Right cardiac atrium (tissue), 5 donors: Measurements from ENCODE around the gene SOX6. TPM values are rescaled to one million over a fixed set of nuclear protein-coding genes. Genes with fewer than 3 reads are reported as not detected.

Experiments used
- ATAC-seq, 2 donors: fragments of 200-7000 bp; cut with Tn5 transposase; one replicate each; pipeline versions ENCODE4 v1.8.0 to v1.9.1; 2020; ENCODE audit warnings: moderate library complexity in 2 of 2, mild to moderate bottlenecking in 1 of 2
- DNase-seq, 3 donors: peaks; one replicate each; pipeline ENCODE4 v3.0.0-alpha.2; 2020
- H3K27ac ChIP-seq: one replicate; pipeline ENCODE4 v1.5.1; 2013; ENCODE audit warnings: mild to moderate bottlenecking, low read length, control low read depth, moderate library complexity
- H3K27me3 ChIP-seq: one replicate; pipeline ENCODE4 v1.6.1; 2013; ENCODE audit not compliant: control insufficient read depth, insufficient read depth
- H3K4me1 ChIP-seq: one replicate; pipeline ENCODE4 v1.6.1; 2013; ENCODE audit warnings: low read length; ENCODE audit not compliant: control insufficient read depth, insufficient read depth
- H3K4me3 ChIP-seq: one replicate; pipeline ENCODE4 v1.5.1; 2013; ENCODE audit warnings: low read length, control low read depth
- H3K9me3 ChIP-seq: one replicate; pipeline ENCODE4 v1.6.1; 2013; ENCODE audit warnings: low read length; ENCODE audit not compliant: control insufficient read depth
- WGBS: extraction: QIAGEN DNeasy Blood & Tissue Kit; methylation state at CpG from one replicate; pipeline ENCODE4 v1.1.7; 2013; 5-methylcytosine and 5-hydroxymethylcytosine counted together
- intact Hi-C, 4 donors: fragments of 100-400 bp; cut with DNase I; formaldehyde crosslinking; loops; one replicate each; pipeline versions ENCODE4 v1.11.0 to v1.14.0; 2022 to 2023
- polyA plus RNA-seq: library from polyadenylated mRNA; stranded (reverse); fragments of 200-250 nt; gene quantifications from one replicate; pipeline ENCODE4 v1.2.3, GENCODE V29; 2013
- total RNA-seq, 4 donors: library from RNA; stranded (reverse); fragmentation: NEBNext Ultra II Directional; extraction: Animal tissue kit (Norgen Biotek cat#: 25700); gene quantifications; one replicate each; pipeline ENCODE4 v1.2.1, GENCODE V29; 2021
- donor health status: healthy with polysubstance abuse.
- donor health status: DM: no; HTN: yes; CAD: no.
- donor health status: DM: no; HTN: no; CAD: no.
- donor health status: DM: no; HTN: yes; CAD: no; lungs with severe emphysema.
- donor health status: DM: yes; HTN: yes; CAD: no.

The SOX6 gene
- total and polyA plus RNA-seq, 5 donors, result 3.3 to 26.7 (median 22.4) TPM

DNA sequence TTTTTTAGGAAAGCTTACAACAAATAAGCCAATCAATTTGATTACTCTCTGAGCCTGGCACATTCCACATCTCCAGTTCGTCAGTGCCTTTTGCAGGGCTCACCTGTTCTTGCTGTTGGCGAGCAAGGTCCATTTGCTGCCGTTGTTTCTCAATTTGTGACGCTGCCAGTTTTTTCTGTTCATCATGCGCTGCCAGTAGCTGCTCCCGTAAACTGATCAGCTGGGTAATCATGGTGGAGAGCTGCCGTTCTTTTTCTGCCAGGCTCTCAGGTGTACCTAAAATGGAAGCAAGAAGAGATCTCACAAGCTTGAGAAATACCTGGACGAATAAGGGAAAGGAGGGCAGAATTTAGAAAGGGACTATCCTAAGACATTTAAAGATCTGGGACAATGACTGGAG is 169.7 kb downstream of the SOX6 start:
- no peak overlapping the region for H3K4me3 ChIP-seq
- peaks cover under 1% of the 10 kb centered on the region for H3K4me1 ChIP-seq
- intact Hi-C loops, result no loop called here
- H3K27ac ChIP-seq, result no peak overlapping the region
- H3K27me3 ChIP-seq, result no peaks in the 10 kb centered on the region
- no peaks in the 10 kb centered on the region for H3K9me3 ChIP-seq
- DNase-seq (no peak), ATAC-seq (no peak)
- 96% methylated on average over 8 of the region's 8 CpGs for WGBS

DNA sequence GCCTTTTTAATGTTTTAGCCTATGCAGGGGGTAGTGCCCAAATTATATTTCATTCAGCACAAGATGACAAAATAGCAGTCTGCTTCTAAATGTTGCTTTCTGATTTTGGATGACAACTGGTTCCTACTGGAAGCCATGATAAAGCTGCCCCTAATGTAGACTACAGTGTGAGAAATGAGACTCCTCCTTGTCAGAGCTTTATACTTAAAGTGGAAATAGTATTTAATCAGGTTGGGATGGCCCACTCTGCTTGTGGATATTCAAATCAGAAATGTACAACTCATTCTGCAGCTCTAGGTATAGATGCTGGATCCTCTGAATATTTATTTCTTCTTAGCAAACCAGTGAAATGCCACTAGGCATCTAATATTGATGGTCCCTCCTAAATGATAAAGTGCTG is 171.3 kb downstream of the SOX6 start:
- Histone ChIP-seq H3K9me3 (no peaks in the 10 kb centered on the region), H3K27me3 (no peaks in the 10 kb centered on the region), H3K4me1 (no peaks in the 10 kb centered on the region), H3K27ac (no peak overlapping the region), H3K4me3 (no peak overlapping the region)
- no peak for DNase-seq
- ATAC-seq, result no peak
- intact Hi-C loops, result no loop called here

DNA sequence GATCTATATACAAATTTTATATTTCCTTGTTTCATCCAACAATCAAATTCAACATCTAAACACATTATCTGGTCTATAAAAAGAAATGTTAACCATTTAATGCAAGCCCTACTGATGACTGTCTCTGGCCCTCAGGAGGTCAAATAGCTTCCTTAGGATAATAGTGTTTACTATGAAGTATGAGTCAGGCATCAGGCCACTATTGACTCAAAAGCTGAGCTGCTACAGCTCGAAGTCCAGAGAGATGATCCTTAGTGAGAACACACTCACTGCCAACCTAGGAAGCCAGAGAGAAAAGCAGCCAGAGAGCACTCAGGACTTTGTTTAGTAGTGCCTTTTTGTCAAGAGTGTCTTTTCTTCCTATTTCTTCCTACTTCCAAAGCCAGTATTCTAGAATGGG is 171.8 kb downstream of the SOX6 start:
- Histone ChIP-seq H3K27me3 (no peaks in the 10 kb centered on the region), H3K4me3 (no peak overlapping the region), H3K27ac (no peak overlapping the region), H3K9me3 (no peaks in the 10 kb centered on the region), H3K4me1 (no peaks in the 10 kb centered on the region)
- DNase-seq (no peak), ATAC-seq (no peak)
- intact Hi-C loops, result no loop called here
- WGBS, result 37% methylated on average over 1 of the region's 1 CpG

DNA sequence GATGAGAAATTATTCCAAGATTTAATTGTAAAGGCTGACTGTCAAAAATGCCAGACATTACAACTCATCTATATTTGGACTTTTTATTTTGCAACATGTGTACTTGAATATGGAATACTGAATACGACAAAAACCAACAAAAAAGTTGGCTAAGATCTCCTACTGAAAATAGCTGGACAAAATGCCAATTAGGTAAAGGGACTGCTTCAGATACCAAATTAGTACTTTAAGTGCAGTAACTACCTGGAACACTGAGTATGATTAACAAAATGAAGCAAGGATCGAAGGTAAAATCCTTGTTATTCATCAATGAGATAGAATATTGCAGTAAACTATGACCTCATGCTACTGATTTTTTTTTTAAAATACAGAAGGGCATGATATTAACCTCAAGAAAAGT is 173.8 kb downstream of the SOX6 start:
- intact Hi-C loops, result no loop called here
- Histone ChIP-seq H3K9me3 (no peaks in the 10 kb centered on the region), H3K27me3 (no peaks in the 10 kb centered on the region), H3K4me1 (no peaks in the 10 kb centered on the region), H3K4me3 (no peak overlapping the region), H3K27ac (no peak overlapping the region)
- 81% methylated on average over 2 of the region's 2 CpGs for WGBS
- DNase-seq, result no peak
- ATAC-seq, result no peak

DNA sequence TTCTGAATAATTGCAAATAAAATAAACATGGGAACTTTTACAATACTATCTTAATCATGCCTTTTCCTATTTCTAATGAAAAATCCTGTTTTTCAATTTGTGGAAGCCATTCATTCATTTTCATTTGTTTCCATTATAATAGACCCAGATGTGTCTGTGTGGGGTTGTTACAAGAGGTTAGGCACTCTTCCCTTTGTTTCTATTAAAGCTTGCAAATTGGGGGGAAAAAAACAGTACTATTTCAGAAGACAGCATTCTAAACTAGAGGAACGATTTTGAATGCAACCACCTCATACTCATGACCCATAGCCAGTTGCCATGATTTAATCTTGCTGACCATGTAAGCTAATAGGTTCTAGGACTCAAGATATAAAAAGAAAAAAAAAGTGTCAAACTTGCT is 175.5 kb downstream of the SOX6 start:
- WGBS, result 88% methylated on average over 1 of the region's 1 CpG
- no peak for ATAC-seq
- H3K4me3 ChIP-seq, result no peak overlapping the region
- no peaks in the 10 kb centered on the region for H3K27me3 ChIP-seq
- DNase-seq, result no peak
- intact Hi-C loops, result no loop called here
- no peak overlapping the region for H3K27ac ChIP-seq
- no peaks in the 10 kb centered on the region for H3K9me3 ChIP-seq
- H3K4me1 ChIP-seq, result no peaks in the 10 kb centered on the region

DNA sequence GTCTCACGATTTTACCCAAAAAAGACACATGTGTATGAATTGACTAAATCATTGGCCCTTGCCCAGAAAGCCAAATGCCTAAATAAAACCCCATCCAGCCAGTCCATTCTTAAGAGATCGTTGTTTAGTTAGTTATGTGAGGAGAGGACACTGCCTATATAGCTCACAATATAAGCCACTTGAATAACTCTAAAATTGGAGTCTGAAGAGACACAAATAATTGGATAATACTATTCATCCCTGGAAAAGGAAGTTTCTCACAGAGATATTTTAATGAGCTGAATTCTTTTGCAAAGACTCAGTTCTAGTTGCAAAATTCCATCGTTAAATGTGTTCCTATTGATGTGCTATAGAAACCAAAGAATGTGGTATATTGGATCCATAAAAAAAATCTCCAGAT is 176.7 kb downstream of the SOX6 start:
- intact Hi-C loops, result no loop called here
- ATAC-seq, result no peak

DNA sequence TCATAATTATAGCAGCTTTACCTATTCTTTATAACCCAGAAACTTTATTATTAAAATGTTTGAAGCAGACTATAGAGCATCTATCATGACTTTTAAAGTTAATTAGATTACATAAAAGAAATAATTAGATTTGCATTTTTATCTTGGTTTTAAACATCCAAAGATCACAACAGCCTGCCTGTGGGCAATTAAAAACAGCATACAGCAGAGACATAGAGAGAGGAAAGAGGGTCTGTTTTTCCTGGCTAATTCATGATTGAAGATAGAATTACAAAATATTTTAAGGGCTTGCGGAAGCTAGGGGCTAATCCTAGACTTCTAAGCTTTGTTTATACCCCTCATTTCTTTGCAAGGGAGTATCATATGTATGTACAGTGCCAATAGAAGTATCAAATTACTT is 178.1 kb downstream of the SOX6 start:
- Histone ChIP-seq H3K4me1 (no peaks in the 10 kb centered on the region), H3K4me3 (no peak overlapping the region), H3K9me3 (no peaks in the 10 kb centered on the region), H3K27me3 (no peaks in the 10 kb centered on the region), H3K27ac (no peak overlapping the region)
- ATAC-seq (no peak), DNase-seq (no peak)
- intact Hi-C loops, result no loop called here
- 100% methylated on average over 1 of the region's 1 CpG for WGBS

More for the DNA sequence above, 176.7 kb downstream of the SOX6 start:
- Histone ChIP-seq H3K9me3 (no peaks in the 10 kb centered on the region), H3K27me3 (no peaks in the 10 kb centered on the region), H3K4me3 (no peak overlapping the region), H3K4me1 (no peaks in the 10 kb centered on the region), H3K27ac (no peak overlapping the region)
- 85% methylated on average over 3 of the region's 3 CpGs for WGBS
- no peak for DNase-seq

DNA sequence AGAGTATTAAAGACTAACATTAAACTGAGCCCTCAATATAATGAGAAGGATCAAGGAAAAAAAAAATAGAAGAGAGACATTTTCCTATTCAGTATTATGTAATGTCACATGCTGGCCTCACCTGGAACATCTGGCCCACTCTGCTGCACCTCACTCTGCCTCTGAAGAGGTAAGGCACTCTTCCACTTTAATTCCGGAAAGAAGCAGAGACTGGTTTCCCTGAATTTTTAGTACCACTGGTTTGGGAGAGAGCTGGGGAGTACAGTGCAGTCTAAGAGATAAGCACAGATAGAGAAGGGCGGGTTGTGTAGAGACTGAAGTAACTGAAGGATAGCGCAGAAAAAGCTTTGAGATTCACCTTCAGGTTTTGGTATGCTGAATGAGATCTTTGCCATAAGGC is 178.7 kb downstream of the SOX6 start:
- intact Hi-C loops, result no loop called here
- ATAC-seq (no peak), DNase-seq (no peak)
- 90% methylated on average over 3 of the region's 3 CpGs for WGBS
- Histone ChIP-seq H3K4me1 (no peaks in the 10 kb centered on the region), H3K9me3 (no peaks in the 10 kb centered on the region), H3K27me3 (no peaks in the 10 kb centered on the region), H3K27ac (no peak overlapping the region), H3K4me3 (no peak overlapping the region)

DNA sequence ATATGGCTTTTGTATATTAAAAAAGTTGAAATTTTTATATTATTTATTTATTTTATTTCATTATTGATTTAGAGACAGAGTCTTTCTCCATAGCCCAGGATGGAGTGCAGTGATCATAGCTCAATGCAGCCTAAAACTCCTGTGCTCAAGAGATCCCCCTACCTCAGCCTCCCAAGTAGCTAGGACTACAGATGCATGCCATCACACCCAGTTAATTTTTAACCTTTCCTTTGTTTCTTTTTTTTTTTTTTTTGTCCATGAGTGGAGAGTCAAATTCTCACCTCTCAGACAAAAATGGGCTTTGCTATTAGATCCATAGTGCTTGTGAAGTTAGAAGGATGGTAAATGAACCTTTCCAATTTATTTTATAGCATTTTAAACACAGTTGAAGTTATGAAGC is 182.5 kb downstream of the SOX6 start:
- no peaks in the 10 kb centered on the region for H3K9me3 ChIP-seq
- H3K4me3 ChIP-seq, result no peak overlapping the region
- intact Hi-C loops, result no loop called here
- no peak for DNase-seq
- peaks cover 1% of the 10 kb centered on the region for H3K4me1 ChIP-seq
- H3K27me3 ChIP-seq, result no peaks in the 10 kb centered on the region
- ATAC-seq, result no peak
- H3K27ac ChIP-seq, result no peak overlapping the region

DNA sequence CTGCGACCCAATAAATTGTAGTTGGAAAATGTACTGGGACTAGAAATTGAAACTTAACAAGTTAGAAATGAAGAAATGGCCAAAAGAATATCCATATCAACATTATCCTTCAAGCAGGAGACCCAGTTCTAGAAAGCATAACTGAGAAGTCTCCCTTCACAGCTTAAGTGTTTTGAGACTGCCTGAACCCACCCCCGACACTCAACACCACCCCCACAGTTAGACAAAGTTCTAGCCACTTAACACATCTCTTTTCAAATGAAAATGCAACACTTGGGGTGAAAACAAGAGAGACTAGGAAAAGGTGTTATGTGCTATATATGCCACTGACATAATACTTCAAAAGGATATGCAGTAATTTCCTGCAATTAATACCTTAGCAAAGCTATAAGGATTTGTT is 184.5 kb downstream of the SOX6 start:
- no peaks in the 10 kb centered on the region for H3K9me3 ChIP-seq
- DNase-seq, result no peak
- no peak for ATAC-seq
- H3K4me3 ChIP-seq, result no peak overlapping the region
- no peaks in the 10 kb centered on the region for H3K27me3 ChIP-seq
- WGBS, result 83% methylated on average over 2 of the region's 2 CpGs
- no peak overlapping the region for H3K27ac ChIP-seq
- intact Hi-C loops, result no loop called here
- H3K4me1 ChIP-seq, result peaks cover 1% of the 10 kb centered on the region

DNA sequence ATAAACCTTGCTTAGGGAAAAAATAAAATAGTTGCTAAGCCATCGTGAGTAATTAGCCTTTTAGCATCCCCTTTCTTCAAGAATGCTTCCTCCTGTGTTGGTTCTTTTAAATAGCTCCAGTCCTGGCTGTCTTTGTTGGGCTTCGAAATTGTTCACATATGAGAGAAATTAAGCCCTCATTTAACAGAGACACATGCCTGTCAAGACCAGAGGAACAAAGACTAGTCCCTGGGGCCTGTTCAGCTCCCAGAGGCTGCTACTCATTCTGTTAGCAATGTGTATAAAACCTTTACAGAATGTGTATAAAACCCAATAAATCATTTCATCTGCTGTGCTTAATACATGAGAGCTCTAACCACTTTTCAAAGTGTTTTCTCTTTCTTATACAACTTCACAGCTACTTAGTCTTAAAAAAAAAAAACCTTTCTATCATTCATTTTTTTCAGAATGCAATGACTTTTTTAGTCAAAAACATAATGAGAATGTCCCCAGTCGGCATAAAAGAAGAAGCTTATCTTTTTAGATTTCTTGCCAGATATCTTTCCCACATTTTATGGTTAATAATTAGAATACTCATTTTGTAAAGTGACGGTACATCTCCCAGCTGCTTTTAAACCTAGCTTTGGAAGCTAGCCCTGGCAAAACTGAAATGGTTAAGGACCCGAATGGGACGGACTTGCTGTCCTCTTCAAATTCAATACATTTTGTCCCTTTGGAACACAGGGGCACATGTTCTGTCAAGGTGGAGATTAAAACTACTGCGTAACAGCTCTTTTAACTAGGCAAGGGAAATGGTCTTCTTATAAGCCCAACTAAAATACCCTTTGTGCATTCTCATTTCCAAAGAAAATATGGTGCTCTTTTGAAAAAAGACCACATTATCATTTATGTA is 186.1 kb downstream of the SOX6 start:
- 65% methylated on average over 7 of the region's 7 CpGs for WGBS
- Histone ChIP-seq H3K4me1 (peaks cover 1% of the 10 kb centered on the region), H3K27me3 (no peaks in the 10 kb centered on the region), H3K4me3 (no peak overlapping the region), H3K9me3 (no peaks in the 10 kb centered on the region), H3K27ac (no peak overlapping the region)
- ATAC-seq, result no peak
- no peak for DNase-seq
- intact Hi-C loops, result no loop called here

DNA sequence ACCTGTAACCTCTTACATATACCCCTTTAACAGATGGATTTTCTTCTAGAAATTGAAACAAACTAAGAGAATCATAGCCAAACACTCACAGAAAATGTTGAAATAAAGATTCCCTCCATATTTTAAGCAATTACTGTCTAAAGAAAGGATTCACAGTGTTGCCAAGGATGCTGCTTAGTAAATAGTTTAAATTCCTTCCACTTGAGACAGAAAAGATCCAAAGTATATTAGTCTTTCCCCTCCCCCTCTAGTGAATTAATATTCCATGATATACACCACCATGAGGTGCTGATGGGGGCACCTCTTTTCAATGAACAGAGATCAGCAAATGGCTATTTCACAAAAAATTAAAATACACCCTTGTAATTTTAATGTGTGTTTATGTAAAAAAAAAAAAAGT is 186.8 kb downstream of the SOX6 start:
- no peak overlapping the region for H3K4me3 ChIP-seq
- DNase-seq, result no peak
- intact Hi-C loops, result no loop called here
- ATAC-seq, result no peak
- H3K27me3 ChIP-seq, result no peaks in the 10 kb centered on the region
- H3K9me3 ChIP-seq, result no peaks in the 10 kb centered on the region
- no peak overlapping the region for H3K27ac ChIP-seq
- H3K4me1 ChIP-seq, result peaks cover 1% of the 10 kb centered on the region
